PFSK-1 (cell line): ENCODE results near the gene SLC39A3.

Experiments used
- FOXP2 ChIP-seq: optimal IDR thresholded peaks from 2 replicates; pipeline ENCODE3; 2011; ENCODE audit warnings: borderline replicate concordance, control low read depth, inconsistent platforms; ENCODE audit not compliant: insufficient read depth; ENCODE audit errors: extremely low read length, extremely low read depth
- POLR2AphosphoS5 ChIP-seq: IDR thresholded peaks from 2 replicates; pipeline ENCODE4 v1.6.1; 2012; ENCODE audit warnings: low read depth, mild to moderate bottlenecking, control low read depth, low read length, moderate library complexity
- SIN3A ChIP-seq: IDR thresholded peaks from 2 replicates; pipeline ENCODE4 v1.6.1; 2012; ENCODE audit warnings: mild to moderate bottlenecking, low read length, moderate library complexity, borderline replicate concordance; ENCODE audit not compliant: insufficient read depth
- TAF1 ChIP-seq: IDR thresholded peaks from 2 replicates; pipeline ENCODE4 v1.6.1; 2012; ENCODE audit warnings: low read length, control low read depth, borderline replicate concordance; ENCODE audit not compliant: insufficient read depth
- TF ChIP-seq, protein P1 (sequence below), 2 experiments: IDR thresholded peaks; 2 replicates each; pipeline versions ENCODE4 v1.6.1 to v1.8.0; 2011 to 2012; ENCODE audit warnings: low read depth in 2 of 2, low read length in 2 of 2, control low read depth in 1 of 2, inconsistent platforms in 1 of 2, mild to moderate bottlenecking in 1 of 2, moderate library complexity in 1 of 2; ENCODE audit not compliant: insufficient read depth in 1 of 2

The SLC39A3 gene

DNA sequence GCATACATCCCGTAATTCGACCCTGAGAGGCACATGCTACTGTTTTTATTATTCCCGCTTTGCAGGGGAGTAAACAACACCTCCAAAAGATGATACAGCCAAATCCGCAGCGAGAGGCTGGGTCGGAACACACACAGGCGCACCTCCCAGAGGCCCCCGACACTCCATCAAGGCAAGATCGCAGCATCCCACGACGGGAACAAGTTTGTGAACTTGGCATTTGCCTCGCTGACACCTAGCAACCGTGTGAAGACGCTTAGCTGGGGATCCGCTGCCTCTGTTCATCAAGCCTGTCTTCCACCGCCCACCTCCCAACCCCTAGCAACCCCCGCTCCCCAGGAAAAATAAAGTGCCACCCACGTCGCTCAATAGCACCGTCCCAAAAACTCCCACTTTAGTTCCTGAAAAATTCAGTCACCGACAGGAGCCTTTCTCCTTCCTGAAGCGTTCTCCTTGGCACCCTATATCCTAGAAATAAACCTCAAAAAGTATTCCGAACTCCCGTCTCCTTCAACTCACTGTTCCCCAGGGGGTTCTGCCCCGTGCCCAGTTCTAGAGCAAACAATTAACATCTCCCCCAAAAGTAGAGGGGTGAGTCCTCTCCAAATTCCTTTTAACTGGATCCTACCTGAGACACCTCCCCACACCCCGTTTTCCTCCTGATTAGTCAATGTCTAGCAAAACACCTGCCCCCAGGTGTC, 39.0 kb downstream of the SLC39A3 start:
- TF ChIP-seq, protein P1, sequence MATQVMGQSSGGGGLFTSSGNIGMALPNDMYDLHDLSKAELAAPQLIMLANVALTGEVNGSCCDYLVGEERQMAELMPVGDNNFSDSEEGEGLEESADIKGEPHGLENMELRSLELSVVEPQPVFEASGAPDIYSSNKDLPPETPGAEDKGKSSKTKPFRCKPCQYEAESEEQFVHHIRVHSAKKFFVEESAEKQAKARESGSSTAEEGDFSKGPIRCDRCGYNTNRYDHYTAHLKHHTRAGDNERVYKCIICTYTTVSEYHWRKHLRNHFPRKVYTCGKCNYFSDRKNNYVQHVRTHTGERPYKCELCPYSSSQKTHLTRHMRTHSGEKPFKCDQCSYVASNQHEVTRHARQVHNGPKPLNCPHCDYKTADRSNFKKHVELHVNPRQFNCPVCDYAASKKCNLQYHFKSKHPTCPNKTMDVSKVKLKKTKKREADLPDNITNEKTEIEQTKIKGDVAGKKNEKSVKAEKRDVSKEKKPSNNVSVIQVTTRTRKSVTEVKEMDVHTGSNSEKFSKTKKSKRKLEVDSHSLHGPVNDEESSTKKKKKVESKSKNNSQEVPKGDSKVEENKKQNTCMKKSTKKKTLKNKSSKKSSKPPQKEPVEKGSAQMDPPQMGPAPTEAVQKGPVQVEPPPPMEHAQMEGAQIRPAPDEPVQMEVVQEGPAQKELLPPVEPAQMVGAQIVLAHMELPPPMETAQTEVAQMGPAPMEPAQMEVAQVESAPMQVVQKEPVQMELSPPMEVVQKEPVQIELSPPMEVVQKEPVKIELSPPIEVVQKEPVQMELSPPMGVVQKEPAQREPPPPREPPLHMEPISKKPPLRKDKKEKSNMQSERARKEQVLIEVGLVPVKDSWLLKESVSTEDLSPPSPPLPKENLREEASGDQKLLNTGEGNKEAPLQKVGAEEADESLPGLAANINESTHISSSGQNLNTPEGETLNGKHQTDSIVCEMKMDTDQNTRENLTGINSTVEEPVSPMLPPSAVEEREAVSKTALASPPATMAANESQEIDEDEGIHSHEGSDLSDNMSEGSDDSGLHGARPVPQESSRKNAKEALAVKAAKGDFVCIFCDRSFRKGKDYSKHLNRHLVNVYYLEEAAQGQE (IDR thresholded peaks at IDR 0.05; ENCODE audit: insufficient read depth in 1 of 2, low read depth in 2 of 2, low read length in 2 of 2), result no peak
- TF ChIP-seq POLR2AphosphoS5, result no peak

DNA sequence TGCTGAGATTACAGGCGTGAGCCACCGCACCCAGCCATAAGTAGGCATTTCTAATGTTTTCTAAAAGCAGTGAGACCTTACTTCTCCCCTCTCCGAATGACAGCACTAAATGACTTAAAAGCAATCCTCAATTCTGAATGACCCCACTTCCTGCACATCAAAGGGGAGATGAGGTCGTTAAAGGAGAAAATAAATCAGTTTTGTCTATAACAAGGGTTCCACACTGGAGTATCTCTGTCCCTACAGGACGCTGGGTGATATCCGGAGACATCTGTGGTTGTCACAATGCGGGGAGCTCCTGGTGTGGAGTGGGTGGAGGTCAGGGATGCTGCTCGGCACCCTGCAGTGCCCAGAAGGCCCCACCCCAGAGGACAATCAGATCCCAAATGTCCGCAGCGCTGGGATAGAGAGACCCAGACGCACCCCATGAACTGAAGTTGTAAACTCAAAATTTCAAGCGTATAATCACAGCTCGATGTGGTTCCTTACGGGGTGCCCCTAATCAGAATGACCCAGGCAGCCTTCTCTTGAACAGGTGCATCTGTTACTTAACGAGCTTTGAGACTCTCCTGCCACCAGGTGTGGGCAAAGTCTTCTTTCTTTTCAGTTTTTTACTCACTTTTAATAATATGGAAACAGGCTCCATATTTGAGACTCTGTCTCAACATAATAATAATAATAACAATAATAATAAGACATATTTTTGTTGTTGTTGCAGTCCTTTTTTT, 40.2 kb downstream of the SLC39A3 start:
- no peak for TF ChIP-seq FOXP2
- TF ChIP-seq, protein P1 (IDR thresholded peaks at IDR 0.05; ENCODE audit: insufficient read depth in 1 of 2, low read depth in 2 of 2, low read length in 2 of 2), result no peak
- no peak for TF ChIP-seq TAF1
- no peak for TF ChIP-seq POLR2AphosphoS5
- TF ChIP-seq SIN3A, result no peak

GRCh38 chr19:2694196-2694595, 45.6 kb downstream of the SLC39A3 start:
- no peak for TF ChIP-seq POLR2AphosphoS5
- no peak for TF ChIP-seq TAF1
- no peak for TF ChIP-seq SIN3A
- TF ChIP-seq, protein P1 (IDR thresholded peaks at IDR 0.05; ENCODE audit: insufficient read depth in 1 of 2, low read depth in 2 of 2, low read length in 2 of 2), result no peak
- no peak for TF ChIP-seq FOXP2

- no peak for TF ChIP-seq POLR2AphosphoS5
- no peak for TF ChIP-seq FOXP2
- no peak for TF ChIP-seq TAF1
- TF ChIP-seq, protein P1 (IDR thresholded peaks at IDR 0.05; ENCODE audit: insufficient read depth in 1 of 2, low read depth in 2 of 2, low read length in 2 of 2), result no peak
- TF ChIP-seq SIN3A, result no peak
These were observed 46.2 kb downstream of the SLC39A3 start for GRCh38 chr19:2693492-2694160.
